GM23338 (cell line): ENCODE results near the gene BFSP2. TPM values are rescaled to one million over a fixed set of nuclear protein-coding genes. Genes with fewer than 3 reads are reported as not detected.

ENCODE experiments used
- ATAC-seq: fragments of 200-7000 bp; cut with Tn5 transposase; 3 replicates; pipeline ENCODE4 v1.9.1; 2020
- DNase-seq: peaks from one replicate; pipeline ENCODE4 v3.0.0-alpha.2; 2015; ENCODE audit warnings: low spot score
- H2AFZ ChIP-seq: fragments of 200-600 bp; sonication (generic); 2 replicates; pipeline ENCODE4 v1.8.0; 2016; ENCODE audit warnings: antibody characterized with exemption, mild to moderate bottlenecking, moderate library complexity
- H3F3A ChIP-seq: fragments of 200-600 bp; sonication (generic); replicated peaks from 2 replicates; pipeline ENCODE4 v1.8.0; 2017; ENCODE audit warnings: antibody characterized with exemption, mixed run types, low read depth
- H3K27ac ChIP-seq: fragments of 200-600 bp; sonication (generic); 2 replicates; pipeline ENCODE4 v1.6.1; 2016; ENCODE audit warnings: low read depth
- H3K27me3 ChIP-seq: fragments of 200-600 bp; sonication (generic); 2 replicates; pipeline ENCODE4 v1.8.0; 2016; ENCODE audit warnings: mild to moderate bottlenecking, mixed run types, moderate library complexity; ENCODE audit not compliant: insufficient read depth
- H3K36me3 ChIP-seq: fragments of 200-600 bp; sonication (generic); 2 replicates; pipeline ENCODE4 v1.8.0; 2016; ENCODE audit warnings: mild to moderate bottlenecking; ENCODE audit not compliant: insufficient read depth
- H3K4me1 ChIP-seq: fragments of 200-600 bp; sonication (generic); 2 replicates; pipeline ENCODE4 v1.8.0; 2016; ENCODE audit warnings: mild to moderate bottlenecking, moderate library complexity; ENCODE audit not compliant: insufficient read depth
- H3K4me2 ChIP-seq: fragments of 200-600 bp; sonication (generic); 2 replicates; pipeline ENCODE4 v1.7.1; 2017; ENCODE audit warnings: mixed run types
- H3K4me3 ChIP-seq: fragments of 200-600 bp; sonication (generic); 2 replicates; pipeline ENCODE4 v1.6.1; 2016; ENCODE audit warnings: mixed run types
- H3K79me2 ChIP-seq: fragments of 200-600 bp; sonication (generic); replicated peaks from 2 replicates; pipeline ENCODE4 v1.8.0; 2017; ENCODE audit warnings: mild to moderate bottlenecking; ENCODE audit not compliant: insufficient read depth
- H3K9me2 ChIP-seq: fragments of 200-600 bp; sonication (generic); 2 replicates; pipeline ENCODE4 v1.8.0; 2017; ENCODE audit not compliant: insufficient read depth
- H4K20me1 ChIP-seq: fragments of 200-600 bp; sonication (generic); replicated peaks from 2 replicates; pipeline ENCODE4 v1.8.0; 2017; ENCODE audit warnings: mild to moderate bottlenecking; ENCODE audit not compliant: insufficient read depth
- H3K27ac Mint-ChIP-seq: 2 replicates; pipeline ENCODE4 v1.8.0; 2020; ENCODE audit warnings: inconsistent platforms, mild to moderate bottlenecking, moderate library complexity, mixed read lengths
- H3K27me3 Mint-ChIP-seq: 3 replicates; pipeline ENCODE4 v1.8.0; 2022; ENCODE audit warnings: low read depth, mild to moderate bottlenecking, moderate library complexity, mixed read lengths, inconsistent platforms; ENCODE audit not compliant: insufficient read depth, poor library complexity
- H3K36me3 Mint-ChIP-seq: 3 replicates; pipeline ENCODE4 v1.8.0; 2021; ENCODE audit warnings: low read depth, mild to moderate bottlenecking, inconsistent platforms, moderate library complexity, mixed read lengths
- H3K4me1 Mint-ChIP-seq: 3 replicates; pipeline ENCODE4 v1.8.0; 2020; ENCODE audit warnings: mild to moderate bottlenecking, inconsistent platforms, mixed read lengths
- H3K4me3 Mint-ChIP-seq: 3 replicates; pipeline ENCODE4 v1.8.0; 2021; ENCODE audit warnings: moderate library complexity, mild to moderate bottlenecking, inconsistent platforms, mixed read lengths
- H3K9me3 Mint-ChIP-seq: 3 replicates; pipeline ENCODE4 v1.8.0; 2020; ENCODE audit warnings: moderate library complexity, mild to moderate bottlenecking, inconsistent platforms, mixed read lengths
- CREB1 ChIP-seq: fragments of 250-450 bp; sonication (Bioruptor Pico); IDR thresholded peaks from 2 replicates; pipeline ENCODE4 v1.5.0; 2020; ENCODE audit warnings: low read depth, mild to moderate bottlenecking, moderate library complexity
- ETS1 ChIP-seq: IDR thresholded peaks from 2 replicates; pipeline ENCODE4 v1.6.1; 2016; ENCODE audit warnings: antibody characterized with exemption
- EZH2 ChIP-seq: fragments of 200-600 bp; sonication (generic); IDR thresholded peaks from one replicate; pipeline ENCODE4 v1.8.0; 2017; ENCODE audit warnings: antibody characterized with exemption, mild to moderate bottlenecking, low read depth; ENCODE audit not compliant: unreplicated experiment
- EZH2phosphoT487 ChIP-seq: fragments of 200-600 bp; sonication (generic); IDR thresholded peaks from one replicate; pipeline ENCODE4 v1.8.1; 2018; ENCODE audit warnings: antibody characterized with exemption; ENCODE audit not compliant: unreplicated experiment
- POLR2AphosphoS5 ChIP-seq: IDR thresholded peaks from 2 replicates; pipeline ENCODE4 v1.6.1; 2016; ENCODE audit warnings: antibody characterized with exemption, low read depth
- STAT1 ChIP-seq: IDR thresholded peaks from one replicate; pipeline ENCODE4 v1.6.1; 2016; ENCODE audit warnings: antibody characterized with exemption; ENCODE audit not compliant: unreplicated experiment
- ZNF462 ChIP-seq: fragments of 250-450 bp; sonication (Bioruptor Pico); IDR thresholded peaks from 2 replicates; pipeline ENCODE4 v1.5.0; 2020; ENCODE audit warnings: mild to moderate bottlenecking, moderate library complexity
- polyA plus RNA-seq: library from polyadenylated mRNA; unstranded; fragments of >200 nt; fragmentation: Nextera tagmentation; extraction: Ambion mirVana; gene quantifications from 2 replicates; pipeline ENCODE4 v1.2.1, GENCODE V29; 2016
- total RNA-seq: library from RNA; depleted of rRNA; stranded (reverse); fragments of >200 nt; shearing (Covaris generic); gene quantifications from 2 replicates; pipeline ENCODE4 v1.2.3, GENCODE V29; 2014
- TF ChIP-seq, protein P1 (sequence below), 2 experiments: fragments of 200-600 bp in 1 of 2; sonication (generic) in 1 of 2; conservative IDR thresholded peaks; 2 replicates each; pipeline versions ENCODE4 v1.5.1 to v1.6.1; 2016 to 2017; ENCODE audit warnings: antibody characterized with exemption in 2 of 2, low read depth in 2 of 2, mild to moderate bottlenecking in 2 of 2, moderate library complexity in 1 of 2
- TF ChIP-seq, protein P2 (sequence below): IDR thresholded peaks from one replicate; pipeline ENCODE4 v1.6.1; 2018; ENCODE audit warnings: antibody characterized with exemption; ENCODE audit not compliant: unreplicated experiment

BFSP2 gene
- total and polyA plus RNA-seq, 2 experiments from 2014 or later = not detected

- TF ChIP-seq, protein P1, sequence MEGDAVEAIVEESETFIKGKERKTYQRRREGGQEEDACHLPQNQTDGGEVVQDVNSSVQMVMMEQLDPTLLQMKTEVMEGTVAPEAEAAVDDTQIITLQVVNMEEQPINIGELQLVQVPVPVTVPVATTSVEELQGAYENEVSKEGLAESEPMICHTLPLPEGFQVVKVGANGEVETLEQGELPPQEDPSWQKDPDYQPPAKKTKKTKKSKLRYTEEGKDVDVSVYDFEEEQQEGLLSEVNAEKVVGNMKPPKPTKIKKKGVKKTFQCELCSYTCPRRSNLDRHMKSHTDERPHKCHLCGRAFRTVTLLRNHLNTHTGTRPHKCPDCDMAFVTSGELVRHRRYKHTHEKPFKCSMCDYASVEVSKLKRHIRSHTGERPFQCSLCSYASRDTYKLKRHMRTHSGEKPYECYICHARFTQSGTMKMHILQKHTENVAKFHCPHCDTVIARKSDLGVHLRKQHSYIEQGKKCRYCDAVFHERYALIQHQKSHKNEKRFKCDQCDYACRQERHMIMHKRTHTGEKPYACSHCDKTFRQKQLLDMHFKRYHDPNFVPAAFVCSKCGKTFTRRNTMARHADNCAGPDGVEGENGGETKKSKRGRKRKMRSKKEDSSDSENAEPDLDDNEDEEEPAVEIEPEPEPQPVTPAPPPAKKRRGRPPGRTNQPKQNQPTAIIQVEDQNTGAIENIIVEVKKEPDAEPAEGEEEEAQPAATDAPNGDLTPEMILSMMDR (conservative IDR thresholded peaks at IDR 0.05; ENCODE audit: low read depth in 2 of 2) = no peak
- TF ChIP-seq EZH2phosphoT487 (no peak), STAT1 (no peak), ZNF462 (CRISPR knock-in tag) (no peak)
These were observed 28.7 kb upstream of the BFSP2 start (continued) for GRCh38 chr3:133371181-133371580.

DNA sequence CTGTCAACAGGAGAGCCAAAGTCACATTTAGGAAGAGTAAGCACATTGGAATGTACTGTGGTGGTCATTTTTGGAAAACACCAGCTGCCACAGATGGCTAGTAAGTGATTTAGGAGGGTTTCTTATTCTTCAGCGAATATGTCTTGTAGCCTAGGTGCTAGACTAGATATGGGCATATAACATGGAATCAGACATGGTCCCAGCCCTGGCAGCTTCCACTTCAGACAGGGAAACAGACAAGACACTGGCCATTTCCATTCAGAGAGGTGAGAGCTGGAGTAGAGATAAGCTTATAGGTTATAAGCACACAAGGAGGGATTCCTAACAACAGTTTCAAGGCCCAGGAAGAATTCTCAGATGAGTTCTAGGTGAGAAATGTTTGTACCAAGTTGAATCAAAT is 28.2 kb upstream of the BFSP2 start:
- no peaks in the 10 kb centered on the region for H3K36me3 ChIP-seq
- no peak overlapping the region for H3K27ac Mint-ChIP-seq
- H3K9me3 Mint-ChIP-seq = no peaks in the 10 kb centered on the region
- ATAC-seq (no peak), DNase-seq (no peak)
- H3F3A ChIP-seq = no peaks in the 10 kb centered on the region
- no peaks in the 10 kb centered on the region for H3K79me2 ChIP-seq
- H3K4me1 Mint-ChIP-seq = peaks cover 19% of the 10 kb centered on the region
- no peaks in the 10 kb centered on the region for H3K27me3 Mint-ChIP-seq
- no peak overlapping the region for H3K4me2 ChIP-seq
- no peaks in the 10 kb centered on the region for H3K27me3 ChIP-seq
- H3K4me3 ChIP-seq = no peak overlapping the region
- H4K20me1 ChIP-seq = no peaks in the 10 kb centered on the region
- H3K4me3 Mint-ChIP-seq = no peak overlapping the region
- no peak overlapping the region for H2AFZ ChIP-seq
- H3K9me2 ChIP-seq = no peaks in the 10 kb centered on the region
- H3K27ac ChIP-seq = no peak overlapping the region
- peaks cover 18% of the 10 kb centered on the region for H3K4me1 ChIP-seq
- H3K36me3 Mint-ChIP-seq = no peaks in the 10 kb centered on the region
- TF ChIP-seq, protein P1 (conservative IDR thresholded peaks at IDR 0.05; ENCODE audit: low read depth in 2 of 2) = no peak
- no peak for TF ChIP-seq EZH2
- TF ChIP-seq POLR2AphosphoS5 = no peak
- TF ChIP-seq ETS1 = no peak
- no peak for TF ChIP-seq CREB1 (CRISPR knock-in tag)
- TF ChIP-seq STAT1 = no peak
- no peak for TF ChIP-seq EZH2phosphoT487
- TF ChIP-seq, protein P2, sequence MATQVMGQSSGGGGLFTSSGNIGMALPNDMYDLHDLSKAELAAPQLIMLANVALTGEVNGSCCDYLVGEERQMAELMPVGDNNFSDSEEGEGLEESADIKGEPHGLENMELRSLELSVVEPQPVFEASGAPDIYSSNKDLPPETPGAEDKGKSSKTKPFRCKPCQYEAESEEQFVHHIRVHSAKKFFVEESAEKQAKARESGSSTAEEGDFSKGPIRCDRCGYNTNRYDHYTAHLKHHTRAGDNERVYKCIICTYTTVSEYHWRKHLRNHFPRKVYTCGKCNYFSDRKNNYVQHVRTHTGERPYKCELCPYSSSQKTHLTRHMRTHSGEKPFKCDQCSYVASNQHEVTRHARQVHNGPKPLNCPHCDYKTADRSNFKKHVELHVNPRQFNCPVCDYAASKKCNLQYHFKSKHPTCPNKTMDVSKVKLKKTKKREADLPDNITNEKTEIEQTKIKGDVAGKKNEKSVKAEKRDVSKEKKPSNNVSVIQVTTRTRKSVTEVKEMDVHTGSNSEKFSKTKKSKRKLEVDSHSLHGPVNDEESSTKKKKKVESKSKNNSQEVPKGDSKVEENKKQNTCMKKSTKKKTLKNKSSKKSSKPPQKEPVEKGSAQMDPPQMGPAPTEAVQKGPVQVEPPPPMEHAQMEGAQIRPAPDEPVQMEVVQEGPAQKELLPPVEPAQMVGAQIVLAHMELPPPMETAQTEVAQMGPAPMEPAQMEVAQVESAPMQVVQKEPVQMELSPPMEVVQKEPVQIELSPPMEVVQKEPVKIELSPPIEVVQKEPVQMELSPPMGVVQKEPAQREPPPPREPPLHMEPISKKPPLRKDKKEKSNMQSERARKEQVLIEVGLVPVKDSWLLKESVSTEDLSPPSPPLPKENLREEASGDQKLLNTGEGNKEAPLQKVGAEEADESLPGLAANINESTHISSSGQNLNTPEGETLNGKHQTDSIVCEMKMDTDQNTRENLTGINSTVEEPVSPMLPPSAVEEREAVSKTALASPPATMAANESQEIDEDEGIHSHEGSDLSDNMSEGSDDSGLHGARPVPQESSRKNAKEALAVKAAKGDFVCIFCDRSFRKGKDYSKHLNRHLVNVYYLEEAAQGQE = no peak
